PC-9 (cell line): Measurements from ENCODE around the gene FLRT3. TPM values are rescaled to one million over a fixed set of nuclear protein-coding genes. Genes with fewer than 3 reads are reported as not detected.

Experiments
- BruUV-seq: library from RNA; stranded (reverse); fragments of 400-500 nt; replicated peaks from 2 replicates; lab custom pipeline; 2021; lab: Mats Ljungman, UMichigan
- CTCF ChIA-PET: fragments of 300-600 bp; sonication (Branson Sonifier 250); formaldehyde crosslinking; loops from one replicate; lab custom pipeline; 2022; ENCODE audit warnings: antibody characterized with exemption; lab: Charles Lee
- POLR2A ChIA-PET: fragments of 300-600 bp; sonication (Branson Sonifier 250); formaldehyde crosslinking; loops from one replicate; lab custom pipeline; 2022; ENCODE audit warnings: antibody characterized with exemption; ENCODE audit not compliant: unreplicated experiment; lab: Charles Lee
- DNase-seq, 2 experiments: peaks; one replicate each; pipeline versions ENCODE4 v3.0.0 to v3.0.0-alpha.2; 2015 to 2022; ENCODE audit warnings: mixed read lengths in 1 of 2
- H2AFZ ChIP-seq: fragments of 200-600 bp; sonication (generic); 2 replicates; pipeline ENCODE4 v1.8.1; 2017; ENCODE audit warnings: antibody characterized with exemption
- H3F3A ChIP-seq: fragments of 200-600 bp; sonication (generic); 2 replicates; pipeline ENCODE4 v1.8.1; 2017; ENCODE audit warnings: antibody characterized with exemption, mild to moderate bottlenecking, low read depth; ENCODE audit not compliant: insufficient read depth
- H3K27ac ChIP-seq: fragments of 200-600 bp; sonication (generic); 2 replicates; pipeline ENCODE4 v1.6.1; 2016; ENCODE audit warnings: mixed run types
- H3K27me3 ChIP-seq: fragments of 200-600 bp; sonication (generic); 2 replicates; pipeline ENCODE4 v1.6.1; 2016; ENCODE audit warnings: low read depth, mixed run types; ENCODE audit not compliant: insufficient read depth
- H3K36me3 ChIP-seq: fragments of 200-600 bp; sonication (generic); 2 replicates; pipeline ENCODE4 v1.6.1; 2016; ENCODE audit warnings: low read depth, mixed run types
- H3K4me1 ChIP-seq: fragments of 200-600 bp; sonication (generic); replicated peaks from 2 replicates; pipeline ENCODE4 v1.6.1; 2016; ENCODE audit warnings: mixed run types; ENCODE audit not compliant: insufficient read depth
- H3K4me2 ChIP-seq: fragments of 200-600 bp; sonication (generic); 2 replicates; pipeline ENCODE4 v1.6.1; 2017; ENCODE audit warnings: mixed run types
- H3K4me3 ChIP-seq: fragments of 200-600 bp; sonication (generic); 2 replicates; pipeline ENCODE4 v1.6.1; 2016; ENCODE audit warnings: mixed run types
- H3K79me2 ChIP-seq: fragments of 200-600 bp; sonication (generic); 2 replicates; pipeline ENCODE4 v1.6.1; 2017; ENCODE audit warnings: low read depth, mixed run types
- H3K9me2 ChIP-seq: fragments of 200-600 bp; sonication (generic); 2 replicates; pipeline ENCODE4 v1.8.1; 2017; ENCODE audit warnings: mild to moderate bottlenecking; ENCODE audit not compliant: insufficient read depth
- H3K9me3 ChIP-seq: fragments of 200-600 bp; sonication (generic); 2 replicates; pipeline ENCODE4 v1.8.1; 2016; ENCODE audit warnings: low read depth; ENCODE audit not compliant: insufficient read depth
- H4K20me1 ChIP-seq: fragments of 200-600 bp; sonication (generic); 2 replicates; pipeline ENCODE4 v1.8.1; 2017; ENCODE audit not compliant: insufficient read depth
- CTCF ChIP-seq: fragments of 200-600 bp; sonication (generic); conservative IDR thresholded peaks from 2 replicates; pipeline ENCODE4 v1.6.1; 2017; ENCODE audit warnings: mixed run types, antibody characterized with exemption, mild to moderate bottlenecking, moderate library complexity
- EZH2 ChIP-seq: fragments of 200-600 bp; sonication (generic); IDR thresholded peaks from 2 replicates; pipeline ENCODE4 v1.8.0; 2017; ENCODE audit warnings: antibody characterized with exemption, low read depth
- intact Hi-C: fragments of 100-400 bp; cut with micrococcal nuclease; formaldehyde crosslinking; loops from one replicate; pipeline ENCODE4 v1.10.0; 2022; ENCODE audit not compliant: unreplicated experiment
- total RNA-seq: library from RNA; stranded (reverse); gene quantifications from 2 replicates; pipeline ENCODE4 v1.2.3, GENCODE V29; 2021

FLRT3 gene
- total RNA-seq, 1 experiment from 2014 or later = 0.70 TPM

DNA sequence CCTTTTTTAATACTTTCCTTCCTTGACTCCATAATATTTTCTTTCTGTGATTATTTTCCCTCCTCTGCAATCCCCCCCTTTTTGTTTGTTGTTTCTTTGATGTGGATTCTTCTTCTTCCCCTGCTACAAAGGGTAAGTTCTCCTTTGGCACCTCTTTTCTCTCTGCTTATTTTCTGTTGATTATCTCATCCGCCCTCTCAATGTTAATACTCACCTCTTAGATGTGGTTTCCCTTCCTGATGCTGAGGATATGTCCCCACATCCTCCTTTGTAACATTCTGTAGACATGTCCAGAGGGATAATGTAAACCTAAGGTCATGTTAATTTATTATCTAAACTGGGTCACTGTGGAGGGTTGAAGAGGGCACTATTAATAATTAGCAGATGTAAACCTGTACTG lies 17.7 kb downstream of the FLRT3 start:
- BruUV-seq = no TSS peak
- no peaks in the 10 kb centered on the region for H3K4me1 ChIP-seq
- no peak overlapping the region for H3K27ac ChIP-seq
- H4K20me1 ChIP-seq = no peaks in the 10 kb centered on the region
- ChIA-PET POLR2A (no interaction called here), CTCF (no interaction called here)
- H3K27me3 ChIP-seq = no peaks in the 10 kb centered on the region
- DNase-seq = no peak
- no peaks in the 10 kb centered on the region for H3K9me2 ChIP-seq
- H3K36me3 ChIP-seq = no peaks in the 10 kb centered on the region
- intact Hi-C loops = no loop called here
- no peaks in the 10 kb centered on the region for H3K79me2 ChIP-seq
- no peak overlapping the region for H3K4me2 ChIP-seq
- H3K4me3 ChIP-seq = no peak overlapping the region
- no peaks in the 10 kb centered on the region for H3F3A ChIP-seq
- TF ChIP-seq CTCF (no peak), EZH2 (no peak)
- H2AFZ ChIP-seq = no peak overlapping the region
- H3K9me3 ChIP-seq = no peaks in the 10 kb centered on the region

DNA sequence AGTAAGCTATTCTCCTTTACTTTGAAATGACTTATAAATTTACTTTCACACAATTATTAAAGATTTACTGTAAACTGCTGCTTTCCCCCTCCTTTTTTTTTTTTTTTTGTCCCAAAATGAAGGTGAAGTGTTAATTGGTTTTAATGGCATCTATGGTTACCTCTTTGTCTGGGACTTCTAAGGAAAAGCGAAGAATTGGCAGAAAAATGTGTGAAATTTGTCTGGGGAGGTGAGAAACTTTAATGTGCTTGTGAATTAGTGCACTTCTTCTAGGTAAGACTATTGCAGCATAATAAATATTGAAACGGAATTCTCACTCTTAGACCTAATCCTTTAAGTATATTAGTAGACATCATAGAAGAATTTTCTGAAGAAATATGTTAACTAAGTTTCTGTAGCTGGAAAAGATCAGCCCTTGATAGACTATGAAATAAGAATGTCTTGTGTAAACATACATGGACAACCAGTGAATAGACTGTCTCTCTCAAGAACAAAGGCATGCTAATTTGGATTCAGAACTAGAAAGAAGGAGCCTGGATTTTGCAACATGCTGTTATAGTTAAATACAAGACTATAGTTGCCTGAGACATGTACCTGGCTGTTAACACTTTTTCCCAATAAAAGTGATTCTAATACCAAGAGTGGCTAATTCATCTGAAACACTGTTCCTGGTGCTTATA lies 23.9 kb downstream of the FLRT3 start:
- Histone ChIP-seq H3K27me3 (no peaks in the 10 kb centered on the region), H3K9me2 (no peaks in the 10 kb centered on the region)
- POLR2A ChIA-PET = no interaction called here

GRCh38 chr20:14312001-14312400 lies 25.4 kb downstream of the FLRT3 start:
- intact Hi-C loops = no loop called here
- H3K9me2 ChIP-seq = no peaks in the 10 kb centered on the region
- no TSS peak for BruUV-seq
- ChIA-PET POLR2A (no interaction called here), CTCF (no interaction called here)
- H3K27me3 ChIP-seq = no peaks in the 10 kb centered on the region
- H3K4me1 ChIP-seq = no peaks in the 10 kb centered on the region
- no peaks in the 10 kb centered on the region for H3K79me2 ChIP-seq
- H3K36me3 ChIP-seq = no peaks in the 10 kb centered on the region
- no peaks in the 10 kb centered on the region for H3K9me3 ChIP-seq
- no peak overlapping the region for H3K4me2 ChIP-seq
- TF ChIP-seq CTCF (no peak), EZH2 (no peak)
- no peaks in the 10 kb centered on the region for H3F3A ChIP-seq
- H2AFZ ChIP-seq = no peak overlapping the region
- H4K20me1 ChIP-seq = no peaks in the 10 kb centered on the region
- H3K27ac ChIP-seq = no peak overlapping the region
- H3K4me3 ChIP-seq = no peak overlapping the region
- no peak for DNase-seq

More for the DNA sequence above, 23.9 kb downstream of the FLRT3 start:
- TF ChIP-seq EZH2 (no peak), CTCF (no peak)
- Histone ChIP-seq H2AFZ (no peak overlapping the region), H3F3A (no peaks in the 10 kb centered on the region), H3K4me3 (no peak overlapping the region), H3K4me2 (no peak overlapping the region), H3K9me3 (no peaks in the 10 kb centered on the region), H3K27ac (no peak overlapping the region), H4K20me1 (no peaks in the 10 kb centered on the region), H3K4me1 (no peaks in the 10 kb centered on the region), H3K79me2 (no peaks in the 10 kb centered on the region), H3K36me3 (no peaks in the 10 kb centered on the region)
- no peak for DNase-seq
- intact Hi-C loops = no loop called here
- BruUV-seq = no TSS peak
- CTCF ChIA-PET = no interaction called here
